GM06990 (cell line): Measurements from ENCODE around the gene ST6GALNAC3.

Source experiments
- DNase-seq: peaks from one replicate; pipeline ENCODE4 v3.0.0-alpha.2; 2011; ENCODE audit not compliant: insufficient read length; ENCODE audit errors: extremely low read depth
- H3K27me3 ChIP-seq: replicated peaks from 2 replicates; pipeline ENCODE4 v1.6.0; 2011; ENCODE audit warnings: low read length; ENCODE audit not compliant: control insufficient read depth, insufficient read depth
- H3K36me3 ChIP-seq: 2 replicates; pipeline ENCODE4 v1.5.1; 2011; ENCODE audit warnings: low read length; ENCODE audit not compliant: control insufficient read depth, insufficient read depth
- H3K4me3 ChIP-seq: replicated peaks from 2 replicates; pipeline ENCODE4 v1.5.1; 2011; ENCODE audit warnings: low read depth, mild to moderate bottlenecking, control low read depth, low read length
- TF ChIP-seq, protein P1 (sequence below): IDR thresholded peaks from 2 replicates; pipeline ENCODE4 v1.5.1; 2011; ENCODE audit warnings: low read length, control low read depth, mild to moderate bottlenecking, inconsistent platforms; ENCODE audit not compliant: insufficient read depth, poor library complexity, severe bottlenecking

The ST6GALNAC3 gene

DNA sequence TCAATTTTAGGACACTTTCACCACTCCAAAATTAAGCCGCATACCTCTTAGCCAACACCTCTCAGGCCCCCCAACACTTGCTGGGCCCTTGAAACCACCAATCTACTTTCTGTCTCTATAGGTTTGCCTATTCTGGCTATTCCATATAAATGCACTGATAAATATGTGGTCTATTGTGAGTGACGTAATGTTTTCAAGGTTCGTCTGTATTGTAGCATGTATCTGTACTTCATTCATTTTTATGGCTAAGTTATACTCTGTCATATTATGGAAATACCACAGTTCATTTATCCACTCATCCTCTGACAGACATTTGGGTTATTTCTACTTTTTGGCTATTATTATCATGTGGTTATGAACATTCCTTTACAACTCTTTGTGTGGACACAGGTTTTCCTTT lies 432.8 kb downstream of the ST6GALNAC3 start:
- Histone ChIP-seq H3K36me3 (no peaks in the 10 kb centered on the region), H3K27me3 (no peaks in the 10 kb centered on the region), H3K4me3 (no peak overlapping the region)
- DNase-seq: no peak
- TF ChIP-seq, protein P1, sequence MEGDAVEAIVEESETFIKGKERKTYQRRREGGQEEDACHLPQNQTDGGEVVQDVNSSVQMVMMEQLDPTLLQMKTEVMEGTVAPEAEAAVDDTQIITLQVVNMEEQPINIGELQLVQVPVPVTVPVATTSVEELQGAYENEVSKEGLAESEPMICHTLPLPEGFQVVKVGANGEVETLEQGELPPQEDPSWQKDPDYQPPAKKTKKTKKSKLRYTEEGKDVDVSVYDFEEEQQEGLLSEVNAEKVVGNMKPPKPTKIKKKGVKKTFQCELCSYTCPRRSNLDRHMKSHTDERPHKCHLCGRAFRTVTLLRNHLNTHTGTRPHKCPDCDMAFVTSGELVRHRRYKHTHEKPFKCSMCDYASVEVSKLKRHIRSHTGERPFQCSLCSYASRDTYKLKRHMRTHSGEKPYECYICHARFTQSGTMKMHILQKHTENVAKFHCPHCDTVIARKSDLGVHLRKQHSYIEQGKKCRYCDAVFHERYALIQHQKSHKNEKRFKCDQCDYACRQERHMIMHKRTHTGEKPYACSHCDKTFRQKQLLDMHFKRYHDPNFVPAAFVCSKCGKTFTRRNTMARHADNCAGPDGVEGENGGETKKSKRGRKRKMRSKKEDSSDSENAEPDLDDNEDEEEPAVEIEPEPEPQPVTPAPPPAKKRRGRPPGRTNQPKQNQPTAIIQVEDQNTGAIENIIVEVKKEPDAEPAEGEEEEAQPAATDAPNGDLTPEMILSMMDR: no peak

DNA sequence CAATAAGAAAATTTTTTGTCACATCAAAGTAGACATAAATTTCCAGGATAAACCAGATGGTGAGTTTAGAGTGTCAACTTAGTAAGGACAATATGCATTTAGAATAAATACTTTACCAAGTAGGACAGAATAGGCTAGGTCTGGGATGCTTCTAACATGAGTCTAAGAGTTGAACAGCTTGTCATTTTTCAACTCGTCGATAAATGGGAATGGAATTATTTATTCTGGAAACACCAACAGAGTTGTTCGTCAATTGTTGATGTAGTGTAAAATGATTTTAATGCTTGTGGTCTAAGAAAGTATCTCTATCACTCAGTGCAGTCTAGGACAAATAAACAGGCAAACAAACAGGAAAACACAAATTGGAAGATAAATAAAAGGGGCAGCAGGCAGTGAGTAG lies 434.3 kb downstream of the ST6GALNAC3 start:
- H3K4me3 ChIP-seq: no peak overlapping the region
- TF ChIP-seq, protein P1: no peak
- DNase-seq: no peak
- no peaks in the 10 kb centered on the region for H3K27me3 ChIP-seq
- H3K36me3 ChIP-seq: no peaks in the 10 kb centered on the region

DNA sequence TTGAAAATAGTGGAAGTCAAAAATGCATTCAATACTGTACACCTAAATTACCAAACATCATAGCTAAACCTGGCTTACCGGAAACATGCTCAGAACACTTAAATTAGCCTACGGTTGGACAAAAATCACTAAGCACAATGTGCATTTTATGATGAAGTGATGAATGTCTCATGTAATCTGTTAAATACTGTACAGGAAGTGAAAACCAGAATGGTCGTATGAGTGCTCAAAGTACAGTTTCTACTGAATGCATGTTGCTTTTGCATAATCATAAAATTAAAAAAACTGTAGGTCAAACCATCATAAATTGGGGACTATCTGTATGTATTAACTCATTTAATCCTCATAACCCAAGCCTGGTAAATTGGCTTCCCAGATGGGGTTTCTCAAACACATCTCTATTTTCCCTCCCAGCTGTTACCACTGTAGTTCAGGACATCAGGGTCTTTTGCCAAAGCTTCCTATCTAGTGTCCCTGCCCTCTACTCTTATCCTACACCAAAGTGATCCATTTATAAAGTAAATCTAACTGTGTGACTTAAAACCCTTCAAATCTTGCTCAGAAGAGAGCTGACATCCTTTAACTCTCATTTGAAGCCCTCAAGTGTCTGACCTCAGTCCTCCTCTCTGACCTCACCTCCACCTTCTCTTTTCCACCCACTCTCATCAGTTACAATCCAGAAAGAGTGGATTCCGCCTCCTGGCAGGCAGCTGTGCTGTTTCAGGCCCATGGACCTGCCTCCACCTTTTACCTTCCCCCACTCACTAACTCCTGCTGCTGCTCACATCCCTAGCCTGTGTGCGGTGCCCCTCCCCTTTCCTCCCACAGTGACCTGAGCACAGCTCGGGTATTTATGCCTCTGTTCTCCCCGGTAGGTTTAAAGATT lies 436.4 kb downstream of the ST6GALNAC3 start:
- Histone ChIP-seq H3K4me3 (no peak overlapping the region), H3K27me3 (no peaks in the 10 kb centered on the region), H3K36me3 (no peaks in the 10 kb centered on the region)
- TF ChIP-seq, protein P1: no peak
- no peak for DNase-seq

DNA sequence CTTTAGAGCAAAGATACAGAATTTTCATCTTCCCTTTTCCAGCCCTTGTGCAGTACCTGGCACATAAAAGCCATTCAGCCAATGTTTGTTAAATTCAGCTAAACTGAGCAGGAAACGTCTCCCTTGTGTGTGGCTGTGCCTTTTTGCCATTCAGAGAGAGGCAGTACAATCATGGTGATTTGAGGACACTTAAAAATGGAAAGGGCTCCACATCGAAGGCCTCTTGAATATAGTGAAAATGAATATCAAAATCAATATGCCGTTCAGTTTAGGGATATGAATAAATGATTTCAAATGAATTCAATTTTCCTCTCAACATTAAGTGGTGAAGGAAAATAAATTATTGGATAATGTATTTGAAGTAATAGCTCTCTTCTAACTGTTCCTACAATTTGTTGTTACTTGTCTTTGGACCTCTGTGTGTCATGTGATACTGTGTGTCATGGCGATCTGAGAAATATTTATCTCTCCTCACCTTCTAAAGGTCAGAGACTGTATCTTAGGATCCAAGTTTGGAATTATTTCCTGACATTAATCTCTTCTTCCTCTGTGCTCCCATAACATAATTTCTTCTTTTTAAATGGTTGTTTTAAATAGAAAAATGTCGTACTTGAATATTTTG lies 437.1 kb downstream of the ST6GALNAC3 start:
- Histone ChIP-seq H3K27me3 (no peaks in the 10 kb centered on the region), H3K4me3 (no peak overlapping the region), H3K36me3 (no peaks in the 10 kb centered on the region)
- TF ChIP-seq, protein P1: no peak
- no peak for DNase-seq

DNA sequence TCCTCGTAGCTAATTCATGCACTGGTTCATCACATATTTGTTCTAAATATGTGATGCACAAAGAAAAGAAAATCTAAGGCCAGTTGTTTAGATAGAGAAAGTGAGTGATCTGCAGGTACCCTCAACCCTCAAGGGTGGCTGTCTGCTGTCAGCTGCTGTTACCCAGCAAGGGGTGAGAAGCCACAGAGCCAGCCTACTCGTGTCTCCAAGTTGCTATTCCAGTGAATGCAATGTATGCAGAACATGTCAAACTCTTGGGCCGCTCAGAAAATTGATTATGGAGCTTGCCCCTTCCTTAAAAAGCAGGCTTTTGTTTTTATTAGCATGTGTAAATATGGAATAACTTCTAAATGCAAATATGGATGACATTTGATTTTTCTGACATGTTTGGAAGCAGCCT lies 456.4 kb downstream of the ST6GALNAC3 start:
- no peak for DNase-seq
- Histone ChIP-seq H3K4me3 (no peak overlapping the region), H3K36me3 (no peaks in the 10 kb centered on the region), H3K27me3 (no peaks in the 10 kb centered on the region)
- TF ChIP-seq, protein P1: no peak
